GM21447 (cell line): ENCODE results near the gene CSRP2.

Experiments
- ATAC-seq: cut with Tn5 transposase; IDR thresholded peaks from one replicate; pipeline ENCODE4 v1.9.1; 2021; ENCODE audit not compliant: unreplicated experiment

Gene CSRP2

DNA sequence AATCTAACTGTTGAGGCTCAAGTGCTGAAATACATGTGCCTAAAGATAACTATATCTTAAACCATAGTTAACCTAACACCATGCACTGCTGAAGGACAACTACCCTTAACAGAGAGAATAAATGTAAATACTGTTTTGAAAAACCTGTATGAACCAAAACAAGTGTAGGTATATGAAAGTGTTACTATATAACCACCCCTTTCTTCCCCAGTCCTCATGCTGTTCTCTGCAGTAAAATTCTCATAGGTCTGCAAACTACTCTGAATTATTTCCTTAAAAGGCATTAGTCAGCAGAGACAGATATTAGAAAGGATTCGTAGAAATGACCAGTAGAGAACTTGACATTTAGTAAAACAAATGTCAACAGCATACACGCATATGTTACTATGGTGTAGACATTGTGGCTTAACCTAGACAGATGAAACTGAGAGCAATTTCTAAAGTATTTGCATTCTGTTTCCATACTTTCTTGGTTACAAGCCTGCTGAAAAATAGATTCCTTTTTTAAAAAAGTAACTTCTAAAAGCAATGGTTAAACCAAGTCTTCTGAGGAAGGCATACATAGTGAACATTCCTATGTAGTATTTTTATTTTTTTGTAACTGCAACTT lies 13.9 kb downstream of the CSRP2 start:
- peak; percentile 62 for ATAC-seq

DNA sequence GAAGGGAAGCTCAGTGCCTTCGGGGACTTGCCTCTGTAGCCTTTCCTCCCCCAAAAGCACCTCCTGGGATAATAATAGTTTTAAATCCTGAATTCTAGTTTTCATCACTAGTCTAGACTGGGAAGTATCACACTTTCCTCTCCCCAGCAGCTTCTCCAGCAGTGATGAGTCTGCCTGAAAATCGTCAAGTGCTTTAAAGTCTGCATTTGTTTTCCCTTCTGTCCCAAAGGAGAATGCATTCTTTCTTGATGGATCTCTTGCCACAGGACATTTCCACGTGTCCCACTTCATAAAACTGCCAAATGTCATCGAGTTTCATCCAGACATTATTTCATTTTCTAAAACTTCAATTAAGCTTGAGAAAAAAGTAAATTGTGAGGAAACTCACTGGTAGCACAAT lies 15.0 kb downstream of the CSRP2 start:
- ATAC-seq: no peak

DNA sequence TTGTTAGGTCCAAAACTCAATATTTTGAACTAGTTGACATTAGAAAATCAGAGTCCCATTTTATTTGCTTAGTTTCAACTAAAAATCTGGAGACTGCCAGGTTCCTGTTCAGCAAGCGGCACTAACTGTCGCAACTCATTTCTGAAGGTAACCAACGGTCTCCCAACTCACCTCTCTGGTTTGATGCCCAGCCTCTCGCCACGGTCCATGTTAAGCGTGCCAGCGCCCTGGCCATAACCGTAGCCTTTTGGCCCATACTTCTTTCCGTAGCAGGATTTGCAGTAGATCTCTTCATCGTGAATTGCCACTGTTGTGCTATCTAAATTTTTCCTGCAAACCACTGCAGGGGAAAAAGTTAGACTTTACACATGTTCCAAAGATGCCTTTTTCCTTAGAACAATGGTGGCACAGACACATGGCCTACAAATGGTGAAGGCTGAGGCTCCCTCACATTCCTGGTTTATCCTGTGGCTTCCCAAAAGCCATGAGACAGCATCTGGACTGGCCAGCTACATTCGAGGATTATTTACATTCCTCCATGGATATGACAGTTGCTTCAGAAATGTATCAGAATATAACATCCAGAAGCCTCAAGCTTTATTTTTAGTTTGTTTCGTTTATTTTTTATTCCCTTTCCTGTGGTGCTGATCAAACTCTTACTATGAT lies 15.7 kb downstream of the CSRP2 start:
- ATAC-seq: no peak

DNA sequence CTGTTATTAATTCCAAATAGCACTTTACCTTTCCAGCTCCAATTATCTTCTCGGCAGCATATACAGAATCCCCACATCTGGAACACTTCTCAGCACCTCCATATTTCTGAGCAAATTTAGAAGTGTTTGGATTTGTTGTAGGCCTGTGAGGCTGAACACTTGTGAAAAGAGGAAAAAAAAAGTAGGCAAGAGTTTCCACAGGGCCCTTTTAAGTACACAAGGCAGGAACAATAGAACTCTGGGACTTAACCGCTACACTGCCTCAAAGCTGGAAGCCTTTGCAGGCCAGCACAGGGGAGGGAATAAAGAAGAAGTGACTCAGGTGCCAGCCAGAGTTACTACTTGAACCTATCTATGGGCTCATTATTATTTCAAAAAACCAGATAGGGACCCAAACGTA lies 18.6 kb downstream of the CSRP2 start:
- ATAC-seq: no peak

DNA sequence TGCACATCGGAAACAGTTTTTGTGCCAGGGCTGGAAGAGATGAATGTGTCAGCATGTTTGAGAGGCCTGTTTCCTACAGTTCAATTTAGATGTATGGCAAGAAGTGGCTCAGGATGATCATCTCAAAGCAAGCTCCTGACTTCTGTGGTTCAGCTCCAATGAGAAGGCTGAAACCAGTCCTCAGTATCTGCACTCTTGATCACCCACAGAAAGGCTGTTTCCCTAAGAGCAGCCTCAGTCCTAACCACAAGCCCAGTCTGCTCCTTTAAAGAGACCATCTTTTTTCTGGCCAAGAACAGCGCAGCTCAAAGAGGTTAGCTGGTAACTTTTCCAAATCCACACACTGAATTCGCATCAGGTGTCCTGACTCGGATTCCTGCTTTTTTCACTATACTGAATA lies 19.2 kb downstream of the CSRP2 start:
- ATAC-seq: no peak

DNA sequence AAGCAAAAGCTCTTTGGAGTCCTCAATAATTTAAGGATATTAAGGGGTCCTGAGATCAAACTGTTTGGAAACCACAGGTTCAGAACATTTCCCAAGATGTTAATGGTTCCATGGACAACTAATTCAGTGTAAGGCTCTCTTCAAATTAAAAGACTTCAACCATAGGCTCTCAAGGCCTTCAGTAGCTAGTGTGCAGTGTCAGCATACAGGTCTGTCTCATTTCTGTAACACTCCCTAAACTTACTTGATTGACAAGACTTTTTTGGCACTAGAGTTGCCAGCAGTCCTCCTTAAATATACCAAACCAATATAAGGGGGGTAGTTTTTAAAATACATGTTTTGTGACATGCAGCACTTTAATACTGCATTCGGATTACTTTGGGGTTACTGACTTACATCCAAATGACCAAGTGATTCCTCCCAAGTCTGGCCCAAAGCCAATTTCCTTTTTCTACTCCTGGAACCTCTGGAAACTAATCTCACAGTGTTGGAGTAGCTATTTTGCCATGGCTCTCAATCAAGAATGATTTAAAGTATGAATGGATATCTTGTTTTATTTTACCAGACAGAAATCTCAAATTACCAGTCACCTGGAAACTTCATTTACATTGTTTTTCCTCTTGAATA lies 22.7 kb downstream of the CSRP2 start:
- no peak for ATAC-seq

DNA sequence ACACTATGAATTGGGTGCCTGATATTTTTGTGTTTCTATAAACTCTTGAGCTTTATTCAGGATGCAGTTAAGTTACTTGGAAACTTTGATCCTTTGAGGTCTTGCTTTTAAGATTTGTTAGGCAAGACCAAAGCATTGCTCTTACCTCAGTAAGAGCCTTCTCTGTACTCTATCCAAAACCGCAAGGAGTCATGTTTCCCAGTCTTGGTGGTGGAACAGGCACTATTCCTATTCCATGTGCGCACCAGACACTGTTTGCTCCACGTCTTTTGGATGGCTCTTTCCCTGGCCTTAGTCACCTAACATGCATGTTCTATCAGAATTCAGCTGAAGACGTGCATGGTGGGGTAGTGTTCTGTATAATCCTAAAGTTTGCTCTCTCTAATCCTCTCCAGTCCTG lies 23.5 kb downstream of the CSRP2 start:
- no peak for ATAC-seq

DNA sequence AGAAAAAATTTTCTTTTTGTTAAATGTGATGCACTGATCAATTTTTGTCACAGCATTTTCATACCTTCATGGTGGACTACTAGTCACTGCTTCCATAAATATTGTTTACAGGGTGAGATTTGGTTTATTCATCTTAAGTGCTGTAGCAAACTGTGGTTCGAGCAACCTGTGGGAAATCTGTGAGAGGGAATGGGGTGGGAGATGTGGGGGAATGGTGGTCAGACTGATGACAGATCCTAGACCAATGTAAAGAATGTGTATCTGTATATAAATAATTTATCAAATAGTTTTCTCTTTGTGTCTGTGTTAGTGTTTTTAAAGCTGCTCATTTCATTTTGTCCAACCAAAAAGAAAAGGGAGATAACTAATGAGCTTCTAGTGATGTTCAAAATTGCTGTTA lies 26.7 kb downstream of the CSRP2 start:
- ATAC-seq: no peak

DNA sequence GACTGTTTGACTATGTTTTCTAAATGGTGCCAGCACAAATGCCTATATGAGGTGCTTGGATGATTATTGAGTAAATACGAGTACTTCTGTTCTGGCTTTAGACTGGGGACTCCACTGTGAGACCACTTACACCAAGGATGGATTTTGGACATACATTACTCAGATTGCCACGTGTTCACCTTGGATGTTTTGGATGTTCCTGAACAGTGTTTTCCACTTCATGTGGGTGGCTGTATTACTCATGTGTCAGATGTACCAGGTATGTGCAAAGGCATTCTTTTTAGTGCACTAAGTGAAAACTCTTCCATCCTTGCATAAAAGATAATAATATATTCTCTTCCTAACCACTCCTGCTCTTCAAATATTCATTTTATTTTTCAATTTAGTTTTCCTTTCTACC lies 30.7 kb downstream of the CSRP2 start:
- ATAC-seq: no peak

DNA sequence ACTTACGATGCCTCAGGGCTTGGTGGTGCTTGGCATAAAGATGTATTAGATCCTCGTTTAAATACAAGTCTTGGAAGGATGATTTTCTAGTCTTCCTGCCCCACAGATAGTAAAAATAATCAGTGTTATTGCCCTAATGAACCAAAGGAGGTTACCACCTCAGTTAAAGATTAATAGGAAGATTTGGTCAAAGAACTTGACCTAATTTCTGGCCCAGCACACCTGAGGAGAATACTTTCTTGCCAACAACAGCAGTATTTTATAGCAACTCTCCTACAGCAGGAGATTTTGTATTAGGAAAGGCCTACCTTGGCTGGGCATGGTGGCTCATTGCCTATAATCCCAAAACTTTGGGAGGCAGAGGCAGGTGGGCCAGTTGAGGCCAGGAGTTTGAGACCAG lies 31.6 kb downstream of the CSRP2 start:
- ATAC-seq: no peak

DNA sequence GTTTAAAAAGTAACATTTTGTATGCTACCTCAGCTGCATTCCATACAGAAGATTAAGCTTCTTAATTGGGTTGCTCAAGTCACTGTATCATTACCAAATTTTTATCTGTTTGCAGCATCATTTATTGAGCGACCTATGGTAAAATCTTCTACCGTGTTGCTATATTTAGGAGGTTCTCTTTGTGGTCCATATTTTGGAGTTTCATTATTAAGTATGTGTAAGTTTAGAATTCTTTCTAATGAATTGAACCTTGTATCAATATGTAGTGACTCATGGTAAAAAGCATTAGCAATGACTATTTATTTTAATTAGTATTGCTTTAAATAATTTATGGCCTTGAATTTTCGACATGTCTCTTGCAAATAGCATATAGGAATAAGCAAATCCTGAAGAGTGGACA lies 42.2 kb downstream of the CSRP2 start:
- no peak for ATAC-seq

DNA sequence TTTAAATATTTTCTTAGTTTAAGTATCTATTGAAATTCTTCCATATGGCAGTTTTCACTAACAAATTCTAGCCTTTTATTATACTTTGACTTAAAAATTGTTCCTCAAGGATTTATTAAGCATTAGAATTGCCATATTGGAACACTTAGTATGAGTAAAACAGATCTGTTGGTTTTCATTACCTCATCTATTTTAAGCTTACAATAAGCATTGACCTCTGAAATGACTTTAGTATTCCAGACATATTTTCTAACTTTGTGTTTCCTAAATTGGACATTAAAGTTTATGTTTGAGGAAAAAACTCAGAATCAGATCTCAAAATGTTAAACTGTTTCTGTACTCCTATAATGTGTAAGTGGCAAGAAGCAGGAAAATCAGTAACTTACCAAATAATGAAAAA lies 48.4 kb downstream of the CSRP2 start:
- ATAC-seq: no peak

DNA sequence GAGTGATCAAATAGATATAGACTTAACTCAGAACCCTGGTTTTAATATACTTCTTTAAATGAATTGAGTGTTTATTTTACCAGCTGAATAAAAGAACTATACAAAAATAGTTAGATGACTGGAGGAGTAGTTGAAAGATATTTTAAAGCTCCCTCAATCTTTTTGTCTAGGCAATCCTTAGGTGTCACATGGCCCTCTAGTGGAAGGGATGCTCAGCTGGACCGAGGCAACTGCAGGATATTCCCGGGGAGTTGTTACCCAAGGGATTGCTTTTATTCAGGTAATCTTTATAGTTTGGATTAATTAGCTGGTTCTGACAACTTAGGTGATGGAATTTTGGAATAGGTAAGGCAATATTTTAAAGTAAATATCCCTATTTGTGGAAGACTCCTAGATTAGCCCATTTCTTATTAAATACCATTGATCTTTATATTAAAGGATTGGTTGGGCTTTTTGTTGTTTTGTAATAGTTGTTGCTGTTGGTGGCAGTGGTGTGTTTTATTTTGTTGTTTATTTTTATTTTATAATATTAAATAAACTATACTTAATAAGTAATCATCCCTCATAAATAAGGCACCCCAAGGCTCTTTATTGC lies 57.8 kb downstream of the CSRP2 start:
- ATAC-seq: no peak

DNA sequence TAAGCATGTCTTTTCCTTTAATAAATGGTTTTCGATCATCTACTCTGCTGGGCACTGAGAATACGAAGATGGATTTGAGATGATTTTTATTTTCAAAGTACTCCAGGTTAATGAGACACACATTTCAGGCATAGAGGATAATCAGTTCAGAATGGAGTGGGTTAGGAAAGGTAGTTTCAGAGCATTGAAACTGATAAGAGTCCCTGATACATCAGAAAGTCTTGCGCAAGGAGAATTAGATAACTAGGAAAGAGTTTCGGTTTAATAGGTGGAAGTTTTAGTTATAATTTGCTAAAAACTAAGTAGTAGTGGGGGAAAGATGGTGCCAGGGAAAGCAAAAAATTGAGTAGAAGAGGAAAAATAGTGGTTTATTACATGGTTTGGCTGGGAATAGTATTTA lies 64.8 kb downstream of the CSRP2 start:
- ATAC-seq: no peak

DNA sequence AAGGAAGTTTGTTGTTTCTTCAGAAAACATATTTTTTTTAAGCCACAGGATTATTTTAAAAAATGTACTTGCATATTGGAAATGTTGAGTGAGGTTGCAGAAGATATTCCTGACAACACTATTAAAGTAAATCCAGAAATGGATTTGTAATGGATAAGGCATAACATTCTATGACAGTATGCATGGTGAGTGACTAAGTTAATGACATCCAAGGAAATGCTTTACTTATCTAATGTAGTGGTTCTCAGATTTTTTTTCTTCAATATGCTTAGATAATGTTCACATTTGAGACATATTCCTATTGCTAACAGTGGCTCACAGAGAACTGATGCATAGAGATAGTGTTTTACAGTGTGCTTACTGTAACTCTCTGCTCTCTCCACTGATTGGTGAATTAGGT lies 65.6 kb downstream of the CSRP2 start:
- no peak for ATAC-seq

DNA sequence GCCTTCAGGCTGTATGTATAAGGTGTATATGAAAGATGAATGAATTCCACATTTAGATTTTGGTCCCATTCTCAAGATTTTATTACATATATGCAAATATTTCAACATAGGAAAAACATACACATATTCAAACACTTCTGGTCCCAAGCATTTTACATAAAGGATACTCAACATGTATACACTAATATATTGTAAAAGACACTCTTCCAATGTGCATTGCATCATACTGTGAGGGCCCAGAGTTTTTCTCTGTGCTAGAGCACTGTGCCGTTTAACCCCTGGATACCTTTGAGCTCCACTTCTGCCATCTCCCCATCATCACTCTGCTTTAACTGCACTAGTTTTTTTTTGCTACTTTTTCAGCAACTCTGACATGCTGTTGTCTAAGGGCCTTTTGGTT lies 66.8 kb downstream of the CSRP2 start:
- no peak for ATAC-seq

DNA sequence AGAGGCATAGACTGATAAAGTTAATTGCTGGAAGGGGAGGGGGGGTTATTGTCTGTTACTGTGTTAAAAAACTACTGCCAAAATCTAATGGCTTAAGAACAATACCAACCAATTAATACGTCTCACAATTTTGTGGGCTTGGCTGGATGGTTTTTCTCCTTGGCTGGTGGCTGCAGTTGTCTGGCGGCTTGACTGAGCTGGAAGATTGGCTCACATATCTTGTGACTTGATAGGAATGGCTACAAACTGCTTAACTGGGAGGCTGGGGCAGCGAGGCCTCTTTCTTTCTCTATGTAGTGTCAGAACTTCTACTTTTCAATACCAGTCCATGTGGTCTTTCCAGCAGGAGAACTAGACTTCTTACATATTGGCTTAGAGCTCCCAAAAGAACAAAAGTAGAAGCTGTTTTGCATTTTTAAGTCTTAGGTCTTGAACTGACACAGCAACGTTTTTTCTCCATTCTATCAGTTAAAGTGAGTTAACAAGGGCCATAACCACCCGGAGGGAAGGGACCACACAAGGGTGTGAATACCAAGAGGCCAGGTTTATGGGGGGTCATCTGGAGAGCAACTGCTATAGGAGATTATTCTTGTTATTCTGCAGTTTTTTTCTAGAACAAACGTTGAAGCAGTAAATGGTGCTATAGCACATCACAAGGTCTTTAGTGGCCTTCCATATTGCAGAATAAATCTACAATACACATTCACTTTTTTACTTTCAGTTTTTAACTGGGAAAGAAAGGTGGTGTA lies 68.0 kb downstream of the CSRP2 start:
- ATAC-seq: no peak
